SW 1271 (cell line): ENCODE data around the gene PPP2R3C.
A peak's percentile ranks its signal among the peaks of the same experiment; 100 is the strongest.
"Not testable (repeated sequence)": the region's sequence is repeated elsewhere in the genome, so short reads cannot be mapped to it uniquely, and the experiment has no call there.

Experiments
- DNase-seq, 2 experiments: peaks; one replicate each; lab custom pipeline; 2025; lab: John Stamatoyannopoulos, UW

The PPP2R3C gene

GRCh38 chr14:35052637-35053036 is 69.2 kb downstream of the PPP2R3C start:
- DNase-seq, result no peak

- DNase-seq, result no peak
These were observed 70.0 kb downstream of the PPP2R3C start for GRCh38 chr14:35051796-35052195.

GRCh38 chr14:35050652-35051051 is 71.1 kb downstream of the PPP2R3C start:
- no peak for DNase-seq

- DNase-seq, result no peak
These were observed 73.7 kb downstream of the PPP2R3C start for GRCh38 chr14:35047976-35048513.

- DNase-seq, result peak; percentile 16 to 57
These were observed 74.8 kb downstream of the PPP2R3C start for GRCh38 chr14:35046751-35047536.

- peak; percentile 94 to 96 for DNase-seq
These were observed 75.6 kb downstream of the PPP2R3C start, which contains the start of gene FAM177A1 for GRCh38 chr14:35046048-35046750. TSS of gene FAM177A1 (plus strand) at chr14:35046272. CDS start at chr14:35046464, 192 bp downstream.

- no peak for DNase-seq
These were observed 76.1 kb downstream of the PPP2R3C start for GRCh38 chr14:35045798-35046047.

- DNase-seq, result no peak
These were observed 76.6 kb downstream of the PPP2R3C start for GRCh38 chr14:35044939-35045797.

- DNase-seq, result no peak
These were observed 78.7 kb downstream of the PPP2R3C start for GRCh38 chr14:35043046-35043445.

- no peak for DNase-seq
These were observed 79.2 kb downstream of the PPP2R3C start for GRCh38 chr14:35042632-35043031.

- DNase-seq, result not testable (repeated sequence)
These were observed 83.5 kb downstream of the PPP2R3C start for GRCh38 chr14:35038312-35038711.
